ENCODE data around the gene PHLPP1.

- TF ChIP-seq POLR2A (IDR thresholded peaks at IDR 0.05; ENCODE audit: borderline replicate concordance, extremely low read depth, insufficient read depth, insufficient read length) (no peak), CTCF (IDR thresholded peaks at IDR 0.05 in 2 of 3, conservative IDR thresholded peaks at IDR 0.05 in 1 of 3; ENCODE audit: borderline replicate concordance in 1 of 3, insufficient read depth in 1 of 3, low read depth in 2 of 3, low read length in 2 of 3) (peak in 2 of 3 experiments; percentile 1 to 9; a peak in 1 of 6 replicates), ZNF274 (IDR thresholded peaks at IDR 0.05; ENCODE audit: low read depth, low read length) (no peak), ELF1 (IDR thresholded peaks at IDR 0.05; ENCODE audit: borderline replicate concordance, low read depth) (no peak), EZH2 (IDR thresholded peaks at IDR 0.05) (no peak), REST (IDR thresholded peaks at IDR 0.05; ENCODE audit: low read depth) (no peak), RAD21 (IDR thresholded peaks at IDR 0.05; ENCODE audit: low read depth) (0 out of 2 replicates have a peak, but pooled peaks have one; percentile 18), EZH2phosphoT487 (IDR thresholded peaks at IDR 0.05; ENCODE audit: borderline replicate concordance) (no peak), ZBTB33 (IDR thresholded peaks at IDR 0.05; ENCODE audit: extremely low read depth, insufficient replicate concordance, low read length) (no peak)
These were observed 276.0 kb downstream of the PHLPP1 start for GRCh38 chr18:62991389-62991788.

All from HCT116 (cell line).